NT2/D1 (cell line): ENCODE data around the gene GALNT7.

Experiments
- DNase-seq: peaks from one replicate; pipeline ENCODE4 v3.0.0-alpha.2; 2011; ENCODE audit warnings: low read depth, low spot score
- H3K27me3 ChIP-seq: 2 replicates; pipeline ENCODE4 v1.6.0; 2011; ENCODE audit warnings: mild to moderate bottlenecking; ENCODE audit not compliant: insufficient read length, insufficient read depth
- H3K36me3 ChIP-seq: 2 replicates; pipeline ENCODE4 v1.6.1; 2011; ENCODE audit warnings: mild to moderate bottlenecking, low read length, mixed read lengths; ENCODE audit not compliant: insufficient read depth, insufficient read length
- H3K4me1 ChIP-seq: 2 replicates; pipeline ENCODE4 v1.5.1; 2011; ENCODE audit not compliant: insufficient read depth, insufficient read length
- H3K4me3 ChIP-seq: 2 replicates; pipeline ENCODE4 v1.5.1; 2011; ENCODE audit warnings: low read depth; ENCODE audit not compliant: insufficient read length
- H3K9ac ChIP-seq: 2 replicates; pipeline ENCODE4 v1.6.0; 2011; ENCODE audit warnings: low read depth; ENCODE audit not compliant: insufficient read length
- H3K9me3 ChIP-seq: 2 replicates; pipeline ENCODE4 v1.5.1; 2011; ENCODE audit warnings: mild to moderate bottlenecking, low read length; ENCODE audit not compliant: insufficient read depth
- SUZ12 ChIP-seq: IDR thresholded peaks from 2 replicates; pipeline ENCODE4 v1.6.1; 2011; ENCODE audit not compliant: insufficient read length, insufficient read depth; ENCODE audit errors: extremely low read depth
- YY1 ChIP-seq: IDR thresholded peaks from 2 replicates; pipeline ENCODE4 v1.6.1; 2011; ENCODE audit not compliant: insufficient read length, insufficient read depth
- ZNF274 ChIP-seq: IDR thresholded peaks from 2 replicates; pipeline ENCODE4 v1.6.1; 2011; ENCODE audit warnings: mild to moderate bottlenecking, low read depth, low read length

The GALNT7 gene

GRCh38 chr4:173370477-173371291 lies 202.1 kb downstream of the GALNT7 start, which contains the start of gene SAP30:
Gene SAP30 (plus strand): TSS chr4:173370954. CDS start chr4:173371183, 229 bp downstream.
- Histone ChIP-seq H3K4me1 (no peaks in the 10 kb centered on the region), H3K36me3 (no peaks in the 10 kb centered on the region), H3K27me3 (no peaks in the 10 kb centered on the region), H3K4me3 (peak within 1 kb of the TSS; percentile 81), H3K9ac (peak within 1 kb of the TSS; percentile 79), H3K9me3 (no peaks in the 10 kb centered on the region)
- DNase-seq: peak; percentile 93
- no peak for TF ChIP-seq ZNF274
- TF ChIP-seq YY1: no peak

- no peaks in the 10 kb centered on the region for H3K9me3 ChIP-seq
- H3K36me3 ChIP-seq: no peaks in the 10 kb centered on the region
- H3K4me1 ChIP-seq: no peaks in the 10 kb centered on the region
- DNase-seq: peak; percentile 36
- TF ChIP-seq SUZ12 (no peak), YY1 (no peak), ZNF274 (no peak)
- peak overlapping the region; percentile 81 for H3K4me3 ChIP-seq
- peak overlapping the region; percentile 79 for H3K9ac ChIP-seq
- no peaks in the 10 kb centered on the region for H3K27me3 ChIP-seq
Observed at GRCh38 chr4:173371292-173372192, 202.9 kb downstream of the GALNT7 start.
